Gastrocnemius medialis (tissue), 4 donors: ENCODE results near the gene AHCY. TPM values are rescaled to one million over a fixed set of nuclear protein-coding genes. Genes with fewer than 3 reads are reported as not detected.
"Not testable (repeated sequence)": the region's sequence is repeated elsewhere in the genome, so short reads cannot be mapped to it uniquely, and the experiment has no call there.

Source experiments
- ATAC-seq, 2 donors: fragments of 150-250 bp; one replicate each; pipeline ENCODE4 v1.9.1; 2016
- DNase-seq, 2 donors: peaks; one replicate each; pipeline ENCODE4 v3.0.0-alpha.2; 2019
- H3K27ac ChIP-seq, 4 donors: fragments of 200-600 bp; sonication (generic); 1 replicate in 1 of 4; 2 replicates in 3 of 4; pipeline ENCODE4 v1.5.1; 2016 to 2018; ENCODE audit warnings: mild to moderate bottlenecking in 2 of 4, moderate library complexity in 1 of 4
- H3K27me3 ChIP-seq, 3 donors: fragments of 200-600 bp; sonication (generic) in 2 of 3; 1 replicate in 1 of 3; 2 replicates in 2 of 3; pipeline versions ENCODE4 v1.5.1 to v1.6.0; 2016 to 2019; ENCODE audit warnings: mild to moderate bottlenecking in 1 of 3, moderate library complexity in 1 of 3
- H3K36me3 ChIP-seq, 2 donors: fragments of 200-600 bp; sonication (generic) in 1 of 2; one replicate each; pipeline ENCODE4 v1.5.1; 2017 to 2018
- H3K4me1 ChIP-seq, 2 donors: fragments of 200-600 bp; sonication (generic) in 1 of 2; one replicate each; pipeline ENCODE4 v1.5.1; 2016 to 2017; ENCODE audit warnings: mild to moderate bottlenecking in 2 of 2
- H3K4me3 ChIP-seq, 4 donors: fragments of 200-600 bp; sonication (generic) in 3 of 4; 1 replicate in 1 of 4; 2 replicates in 3 of 4; pipeline ENCODE4 v1.5.1; 2016 to 2019; ENCODE audit warnings: mild to moderate bottlenecking in 2 of 4
- H3K9me3 ChIP-seq, 3 donors: fragments of 200-600 bp; sonication (generic) in 2 of 3; 1 replicate in 1 of 3; 2 replicates in 2 of 3; pipeline ENCODE4 v1.5.1; 2016 to 2019
- POLR2A ChIP-seq, 2 donors: fragments of 450-650 bp; IDR thresholded peaks; one replicate each; pipeline ENCODE4 v1.6.1; 2017; ENCODE audit warnings: antibody characterized with exemption in 2 of 2, mild to moderate bottlenecking in 2 of 2, moderate library complexity in 2 of 2
- in situ Hi-C, 4 donors: fragments of 200-750 bp; cut with MboI; loops; one replicate each; pipeline versions ENCODE4 v1.15.0 to v1.8.0; 2017; ENCODE audit warnings: low sequenced_read_pairs in 4 of 4
- intact Hi-C: fragments of 100-400 bp; cut with DNase I; formaldehyde crosslinking; loops from one replicate; pipeline ENCODE4 v1.15.1; 2023; ENCODE audit warnings: low total_unique reads
- total RNA-seq, 4 donors: library from RNA; depleted of rRNA; stranded (reverse); fragments of >200 nt; gene quantifications; one replicate each; pipeline versions ENCODE4 v1.1.0 to v1.2.3, GENCODE V29; 2016
- TF ChIP-seq, protein P1 (sequence below), 5 experiments: fragments of 450-650 bp in 3 of 5; fragments of 200-600 bp in 2 of 5; sonication (generic) in 2 of 5; IDR thresholded peaks in 4 of 5; conservative IDR thresholded peaks in 1 of 5; 1 replicate in 4 of 5; 2 replicates in 1 of 5; pipeline ENCODE4 v1.5.1; 2016 to 2019; ENCODE audit warnings: antibody characterized with exemption in 5 of 5, mild to moderate bottlenecking in 3 of 5, moderate library complexity in 3 of 5

AHCY gene
- total RNA-seq, 4 donors from 2014 or later, result 81.7 to 110 (median 98.6) TPM

DNA sequence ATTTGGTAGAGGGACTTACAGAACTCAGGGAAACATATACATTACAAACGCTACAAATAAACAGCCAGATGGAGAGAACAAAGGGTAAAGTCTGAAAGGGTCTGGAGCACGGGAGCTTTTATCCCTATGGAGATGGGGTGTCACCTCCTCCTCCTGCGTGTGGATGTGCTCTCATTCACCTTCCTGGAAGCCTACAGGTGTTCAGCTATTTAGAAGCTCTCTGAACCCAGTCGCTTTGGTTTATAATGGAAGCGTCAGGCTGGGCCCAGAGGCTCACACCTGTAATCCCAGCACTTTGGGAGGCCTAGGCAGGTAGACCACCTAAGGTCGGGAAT is 42.2 kb upstream of the AHCY start:
- TF ChIP-seq, protein P1, sequence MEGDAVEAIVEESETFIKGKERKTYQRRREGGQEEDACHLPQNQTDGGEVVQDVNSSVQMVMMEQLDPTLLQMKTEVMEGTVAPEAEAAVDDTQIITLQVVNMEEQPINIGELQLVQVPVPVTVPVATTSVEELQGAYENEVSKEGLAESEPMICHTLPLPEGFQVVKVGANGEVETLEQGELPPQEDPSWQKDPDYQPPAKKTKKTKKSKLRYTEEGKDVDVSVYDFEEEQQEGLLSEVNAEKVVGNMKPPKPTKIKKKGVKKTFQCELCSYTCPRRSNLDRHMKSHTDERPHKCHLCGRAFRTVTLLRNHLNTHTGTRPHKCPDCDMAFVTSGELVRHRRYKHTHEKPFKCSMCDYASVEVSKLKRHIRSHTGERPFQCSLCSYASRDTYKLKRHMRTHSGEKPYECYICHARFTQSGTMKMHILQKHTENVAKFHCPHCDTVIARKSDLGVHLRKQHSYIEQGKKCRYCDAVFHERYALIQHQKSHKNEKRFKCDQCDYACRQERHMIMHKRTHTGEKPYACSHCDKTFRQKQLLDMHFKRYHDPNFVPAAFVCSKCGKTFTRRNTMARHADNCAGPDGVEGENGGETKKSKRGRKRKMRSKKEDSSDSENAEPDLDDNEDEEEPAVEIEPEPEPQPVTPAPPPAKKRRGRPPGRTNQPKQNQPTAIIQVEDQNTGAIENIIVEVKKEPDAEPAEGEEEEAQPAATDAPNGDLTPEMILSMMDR (IDR thresholded peaks at IDR 0.05 in 4 of 5, conservative IDR thresholded peaks at IDR 0.05 in 1 of 5), result no peak
- TF ChIP-seq POLR2A (IDR thresholded peaks at IDR 0.05), result no peak
- Histone ChIP-seq H3K4me3 (no peak overlapping the region), H3K4me1 (no peaks in the 10 kb centered on the region), H3K27me3 (no peaks in the 10 kb centered on the region), H3K9me3 (no peaks in the 10 kb centered on the region), H3K36me3 (no peaks in the 10 kb centered on the region), H3K27ac (no peak overlapping the region)
- ATAC-seq, result no peak
- DNase-seq, result no peak
- intact Hi-C loops, result no loop called here
- in situ Hi-C loops, result no loop called here

DNA sequence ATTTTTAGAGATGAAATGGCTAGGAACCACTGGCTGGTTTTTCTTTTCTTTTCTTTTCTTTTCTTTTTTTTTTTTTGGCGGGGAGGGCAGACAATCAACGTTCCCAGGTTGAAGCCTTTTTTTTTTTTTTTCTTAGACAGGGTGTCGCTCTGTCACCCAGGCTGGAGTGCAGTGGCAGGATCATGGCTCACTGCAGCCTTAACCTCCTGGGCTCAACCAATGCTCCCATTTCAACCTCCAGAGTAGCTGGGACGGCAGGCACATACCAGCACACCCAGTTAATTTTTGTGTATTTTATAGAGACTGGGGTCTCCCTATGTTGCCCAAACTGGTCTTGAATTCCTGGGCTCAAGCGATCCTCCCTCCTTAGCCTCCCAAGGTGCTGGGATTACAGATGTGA is 41.1 kb upstream of the AHCY start:
- in situ Hi-C loops (no loop called here), intact Hi-C loops (no loop called here)
- ATAC-seq, result no peak
- no peaks in the 10 kb centered on the region for H3K27me3 ChIP-seq
- no peak for DNase-seq
- TF ChIP-seq, protein P1 (IDR thresholded peaks at IDR 0.05 in 4 of 5, conservative IDR thresholded peaks at IDR 0.05 in 1 of 5), result no peak
- no peak for TF ChIP-seq POLR2A (IDR thresholded peaks at IDR 0.05)
- no peaks in the 10 kb centered on the region for H3K4me1 ChIP-seq
- no peak overlapping the region for H3K27ac ChIP-seq
- H3K9me3 ChIP-seq, result no peaks in the 10 kb centered on the region
- H3K4me3 ChIP-seq, result no peak overlapping the region
- no peaks in the 10 kb centered on the region for H3K36me3 ChIP-seq

DNA sequence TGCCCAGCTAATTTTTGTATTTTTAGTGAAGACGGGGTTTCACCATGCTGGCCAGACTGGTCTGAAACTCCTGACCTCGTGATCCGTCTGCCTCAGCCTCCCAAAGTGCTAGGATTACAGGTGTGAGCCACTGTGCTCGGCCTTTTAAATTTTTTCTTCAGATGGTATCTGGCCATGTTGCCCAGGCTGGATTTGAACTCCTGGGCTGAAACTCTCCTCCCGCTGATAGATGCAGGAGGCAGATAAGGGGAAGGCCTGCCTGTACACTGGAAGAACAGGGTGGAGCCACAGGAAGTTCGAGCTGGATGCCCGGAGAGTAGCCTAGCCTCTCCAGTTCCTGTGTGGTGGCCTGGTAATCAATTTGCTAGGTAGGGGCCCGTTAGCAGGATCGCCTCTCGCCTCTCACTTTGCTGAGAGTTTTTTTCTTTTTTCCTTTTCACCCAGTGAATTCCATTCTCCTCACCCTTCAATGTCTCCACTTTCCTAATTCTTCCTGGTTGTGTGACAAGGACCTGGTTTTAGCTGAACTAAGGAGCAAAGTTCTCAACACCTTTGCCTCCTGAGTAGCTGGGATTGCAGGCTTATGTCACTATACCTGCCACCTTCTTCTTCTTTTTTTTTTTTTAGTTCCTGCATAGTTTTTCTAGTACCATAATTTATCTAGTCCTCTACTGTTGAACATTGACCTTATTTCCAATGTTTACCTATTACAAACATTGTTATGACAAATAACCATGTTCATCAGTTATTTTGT is 40.5 kb upstream of the AHCY start:
- H3K36me3 ChIP-seq, result no peaks in the 10 kb centered on the region
- DNase-seq (no peak), ATAC-seq (no peak)
- no peak overlapping the region for H3K27ac ChIP-seq
- in situ Hi-C loops, result no loop called here
- H3K9me3 ChIP-seq, result no peaks in the 10 kb centered on the region
- H3K27me3 ChIP-seq, result no peaks in the 10 kb centered on the region
- no peak for TF ChIP-seq POLR2A (IDR thresholded peaks at IDR 0.05)
- TF ChIP-seq, protein P1 (IDR thresholded peaks at IDR 0.05 in 4 of 5, conservative IDR thresholded peaks at IDR 0.05 in 1 of 5), result no peak
- intact Hi-C loops, result no loop called here
- no peaks in the 10 kb centered on the region for H3K4me1 ChIP-seq
- no peak overlapping the region for H3K4me3 ChIP-seq

DNA sequence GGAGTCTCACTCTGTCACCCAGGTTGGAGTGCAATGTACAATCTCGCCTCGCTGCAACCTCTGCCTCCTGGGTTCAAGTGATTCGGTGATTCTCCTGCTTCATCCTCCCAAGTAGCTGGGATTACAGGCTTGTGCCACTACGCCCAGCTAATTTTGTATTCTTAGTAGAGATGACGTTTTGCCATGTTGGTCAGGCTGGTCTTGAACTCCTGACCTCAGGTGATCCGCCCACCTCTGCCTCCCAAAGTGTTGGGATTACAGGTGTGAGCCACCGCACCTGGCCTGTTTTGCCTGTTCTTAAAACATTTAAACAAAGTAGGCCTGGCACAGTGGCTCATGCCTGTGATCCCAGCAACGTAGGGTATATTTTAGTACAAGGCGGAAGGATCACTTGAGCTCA is 38.0 kb upstream of the AHCY start:
- H3K9me3 ChIP-seq, H3K36me3 ChIP-seq, H3K27ac ChIP-seq, H3K27me3 ChIP-seq, intact Hi-C loops, DNase-seq, ATAC-seq, H3K4me3 ChIP-seq, in situ Hi-C loops, H3K4me1 ChIP-seq: not testable (repeated sequence)

DNA sequence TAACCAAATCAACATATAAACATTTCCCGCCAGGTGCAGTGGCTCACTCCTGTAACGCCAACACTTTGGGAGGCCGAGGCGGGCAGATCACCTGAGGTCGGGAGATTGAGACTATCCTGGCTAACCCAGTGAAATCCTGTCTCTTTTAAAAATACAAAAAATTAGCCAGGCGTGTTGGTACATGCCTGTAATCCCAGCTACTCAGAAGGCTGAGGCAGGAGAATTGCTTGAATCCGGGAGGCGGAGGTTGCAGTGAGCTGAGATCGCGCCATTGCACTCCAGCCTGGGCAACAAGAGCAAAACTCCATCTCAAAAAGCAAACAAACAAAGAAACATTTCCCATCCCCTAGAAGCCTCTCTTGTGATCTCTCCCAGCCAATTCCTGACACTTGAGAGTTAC is 37.6 kb upstream of the AHCY start:
- H3K27me3 ChIP-seq, intact Hi-C loops, H3K36me3 ChIP-seq, H3K27ac ChIP-seq, DNase-seq, H3K9me3 ChIP-seq, H3K4me3 ChIP-seq, ATAC-seq, H3K4me1 ChIP-seq, in situ Hi-C loops: not testable (repeated sequence)
